ENCODE measurements around the gene PLXND1. TPM values are rescaled to one million over a fixed set of nuclear protein-coding genes. Genes with fewer than 3 reads are reported as not detected.

PLXND1 gene
- total RNA-seq, 1 donor from 2014 or later = 233 TPM

DNA sequence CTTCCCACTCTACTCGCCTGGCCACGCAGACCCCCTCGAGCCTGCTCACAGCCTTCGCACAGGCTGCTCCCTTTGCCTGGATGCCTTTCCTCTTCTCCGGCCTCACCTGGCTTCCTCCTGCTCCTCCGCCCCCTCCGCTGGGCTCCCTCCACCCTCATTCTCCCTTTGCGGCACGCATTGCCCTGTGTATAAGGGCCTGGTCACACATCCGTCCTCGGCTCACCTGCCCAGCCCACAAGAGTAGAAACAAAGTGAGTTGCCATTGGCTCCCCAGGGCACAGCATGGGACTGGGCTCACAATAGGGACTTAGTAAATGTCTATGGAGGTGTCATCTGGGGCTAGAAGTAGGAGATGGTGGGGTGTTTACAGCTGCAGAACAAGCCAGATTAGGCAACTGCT is 4.2 kb downstream of the PLXND1 start:
- ATAC-seq = no peak
- Histone ChIP-seq H3K9me3 (no peaks in the 10 kb centered on the region), H3K27ac (peak overlapping the region; percentile 89), H3K27me3 (ENCODE audit: low read depth) (no peaks in the 10 kb centered on the region), H3K36me3 (no peaks in the 10 kb centered on the region), H3K4me3 (peak overlapping the region; percentile 70), H3K4me1 (peaks cover 78% of the 10 kb centered on the region)
- TF ChIP-seq, protein P1, sequence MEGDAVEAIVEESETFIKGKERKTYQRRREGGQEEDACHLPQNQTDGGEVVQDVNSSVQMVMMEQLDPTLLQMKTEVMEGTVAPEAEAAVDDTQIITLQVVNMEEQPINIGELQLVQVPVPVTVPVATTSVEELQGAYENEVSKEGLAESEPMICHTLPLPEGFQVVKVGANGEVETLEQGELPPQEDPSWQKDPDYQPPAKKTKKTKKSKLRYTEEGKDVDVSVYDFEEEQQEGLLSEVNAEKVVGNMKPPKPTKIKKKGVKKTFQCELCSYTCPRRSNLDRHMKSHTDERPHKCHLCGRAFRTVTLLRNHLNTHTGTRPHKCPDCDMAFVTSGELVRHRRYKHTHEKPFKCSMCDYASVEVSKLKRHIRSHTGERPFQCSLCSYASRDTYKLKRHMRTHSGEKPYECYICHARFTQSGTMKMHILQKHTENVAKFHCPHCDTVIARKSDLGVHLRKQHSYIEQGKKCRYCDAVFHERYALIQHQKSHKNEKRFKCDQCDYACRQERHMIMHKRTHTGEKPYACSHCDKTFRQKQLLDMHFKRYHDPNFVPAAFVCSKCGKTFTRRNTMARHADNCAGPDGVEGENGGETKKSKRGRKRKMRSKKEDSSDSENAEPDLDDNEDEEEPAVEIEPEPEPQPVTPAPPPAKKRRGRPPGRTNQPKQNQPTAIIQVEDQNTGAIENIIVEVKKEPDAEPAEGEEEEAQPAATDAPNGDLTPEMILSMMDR (IDR thresholded peaks at IDR 0.05) = no peak
- intact Hi-C loops (cut with DNase I) = no loop called here
- DNase-seq = no peak

DNA sequence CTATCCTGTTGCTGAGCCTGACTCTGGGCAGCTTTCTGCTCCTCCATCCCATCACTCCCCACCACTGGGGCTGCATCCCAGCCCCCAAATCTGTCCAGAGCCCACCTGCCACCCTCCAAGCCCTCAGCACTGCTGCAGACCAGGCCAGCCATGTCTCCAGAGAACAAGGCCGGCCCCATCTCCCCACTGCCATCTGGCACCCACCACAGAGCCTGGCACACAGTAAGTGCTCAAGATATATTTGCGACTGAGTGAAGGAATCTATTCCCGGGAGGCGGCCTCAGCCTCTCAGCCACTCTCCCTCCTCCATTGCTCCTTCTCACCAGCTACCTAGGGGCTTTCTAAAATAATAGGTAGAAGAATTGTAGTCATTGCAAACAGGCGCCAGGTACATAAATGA is 4.8 kb downstream of the PLXND1 start:
- peak overlapping the region; percentile 70 for H3K4me3 ChIP-seq
- intact Hi-C loops (cut with DNase I) = no loop called here
- TF ChIP-seq, protein P1 (IDR thresholded peaks at IDR 0.05) = no peak
- H3K36me3 ChIP-seq = no peaks in the 10 kb centered on the region
- ATAC-seq (no peak), DNase-seq (no peak)
- H3K27ac ChIP-seq = peak overlapping the region; percentile 89
- no peaks in the 10 kb centered on the region for H3K9me3 ChIP-seq
- no peaks in the 10 kb centered on the region for H3K27me3 ChIP-seq (ENCODE audit: low read depth)
- H3K4me1 ChIP-seq = peaks cover 82% of the 10 kb centered on the region

DNA sequence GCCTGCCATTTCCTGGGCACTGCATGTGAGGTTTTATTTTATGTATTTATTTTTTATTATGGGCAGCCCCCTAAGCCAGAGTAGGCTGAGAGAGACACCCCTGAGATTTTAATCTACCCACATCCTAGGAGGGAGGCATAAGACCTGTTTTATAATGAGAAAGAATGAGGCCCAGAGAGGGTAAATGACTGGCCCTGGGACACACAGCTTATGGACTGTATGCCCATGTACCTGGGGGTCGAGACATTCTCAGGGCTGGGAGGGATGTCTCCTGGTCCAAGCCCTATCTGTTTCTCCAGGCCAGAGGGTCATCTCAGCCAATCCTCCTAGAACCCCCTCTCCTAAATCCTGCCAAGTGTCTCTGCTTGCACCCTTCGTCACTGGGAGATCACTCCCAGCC is 6.1 kb downstream of the PLXND1 start:
- peak overlapping the region; percentile 10 for H3K4me3 ChIP-seq
- peak overlapping the region; percentile 89 for H3K27ac ChIP-seq
- ATAC-seq = no peak
- H3K4me1 ChIP-seq = peaks cover 96% of the 10 kb centered on the region
- no peak for DNase-seq
- intact Hi-C loops (cut with DNase I) = no loop called here
- no peaks in the 10 kb centered on the region for H3K27me3 ChIP-seq (ENCODE audit: low read depth)
- no peaks in the 10 kb centered on the region for H3K9me3 ChIP-seq
- no peaks in the 10 kb centered on the region for H3K36me3 ChIP-seq
- TF ChIP-seq, protein P1 (IDR thresholded peaks at IDR 0.05) = no peak

DNA sequence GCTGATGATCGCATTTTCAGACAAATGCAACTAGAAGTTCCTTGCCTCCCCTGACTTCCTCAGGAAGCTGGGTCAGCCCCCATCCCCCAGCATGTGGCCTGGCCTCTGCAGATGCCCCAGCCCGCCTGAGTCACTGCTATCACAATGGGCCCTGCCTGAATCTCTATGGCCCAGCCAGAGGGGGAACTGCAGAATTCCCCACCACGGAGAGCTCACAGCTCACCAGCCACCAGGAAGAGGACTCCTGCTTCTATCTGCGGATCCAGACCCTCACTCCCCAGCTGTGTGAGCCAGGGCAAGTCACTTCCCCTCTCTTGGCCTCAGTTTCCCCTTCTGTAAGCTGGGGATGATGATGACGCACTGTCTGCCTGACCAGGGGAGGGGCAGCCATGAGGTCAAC is 6.9 kb downstream of the PLXND1 start:
- TF ChIP-seq, protein P1 (IDR thresholded peaks at IDR 0.05) = no peak
- H3K4me1 ChIP-seq = peaks cover 100% of the 10 kb centered on the region
- no peaks in the 10 kb centered on the region for H3K36me3 ChIP-seq
- ATAC-seq (peak; percentile 21 to 39), DNase-seq (peak; percentile 86)
- H3K27ac ChIP-seq = peak overlapping the region; percentile 89
- intact Hi-C loops (cut with DNase I) = no loop called here
- H3K9me3 ChIP-seq = no peaks in the 10 kb centered on the region
- no peaks in the 10 kb centered on the region for H3K27me3 ChIP-seq (ENCODE audit: low read depth)
- H3K4me3 ChIP-seq = peak overlapping the region; percentile 10

DNA sequence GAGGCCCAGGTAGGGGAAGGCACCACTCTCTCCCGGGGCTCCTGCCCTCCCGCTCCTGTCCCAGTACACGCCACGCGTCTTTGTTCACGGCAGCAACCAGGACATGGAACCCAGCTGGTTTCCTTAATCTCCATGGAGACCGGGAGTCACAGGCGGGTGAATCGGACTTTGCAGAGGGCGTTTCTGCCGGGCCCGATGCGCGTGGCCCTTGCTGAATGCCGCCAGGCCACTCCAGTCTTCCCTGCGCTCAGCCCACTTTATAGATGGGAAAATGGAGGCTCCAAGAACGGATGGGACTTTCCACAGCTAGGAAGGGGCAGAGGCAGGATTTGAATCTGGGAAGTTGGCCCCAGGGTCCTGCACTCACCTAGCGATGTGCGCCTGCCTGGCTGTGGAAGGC is 7.4 kb downstream of the PLXND1 start:
- Histone ChIP-seq H3K9me3 (no peaks in the 10 kb centered on the region), H3K4me1 (peaks cover 100% of the 10 kb centered on the region), H3K27ac (peak overlapping the region; percentile 89), H3K4me3 (no peak overlapping the region), H3K36me3 (no peaks in the 10 kb centered on the region), H3K27me3 (ENCODE audit: low read depth) (no peaks in the 10 kb centered on the region)
- intact Hi-C loops (cut with DNase I) = no loop called here
- DNase-seq = no peak
- TF ChIP-seq, protein P1 (IDR thresholded peaks at IDR 0.05) = no peak
- ATAC-seq = no peak

DNA sequence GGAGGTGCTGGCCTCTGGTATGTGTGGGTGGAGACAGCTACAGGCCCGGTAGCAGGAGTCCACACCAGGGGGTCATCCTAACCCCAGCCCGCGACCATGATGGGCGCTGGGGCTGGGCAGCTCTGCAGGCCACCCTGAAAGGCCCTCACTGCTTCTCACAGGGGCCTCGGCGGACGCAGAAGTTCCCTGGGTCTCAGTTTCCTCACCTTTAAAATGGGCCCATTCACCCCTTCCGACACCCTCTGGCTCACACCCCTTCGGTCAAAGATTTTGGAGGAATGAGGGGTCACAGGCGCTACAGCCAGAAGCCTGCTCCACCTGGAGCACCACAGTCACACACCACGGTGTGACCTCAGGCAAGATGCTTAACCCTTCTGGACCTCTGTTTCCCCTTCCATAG is 8.0 kb downstream of the PLXND1 start:
- DNase-seq = no peak
- H3K9me3 ChIP-seq = no peaks in the 10 kb centered on the region
- no peaks in the 10 kb centered on the region for H3K27me3 ChIP-seq (ENCODE audit: low read depth)
- H3K27ac ChIP-seq = peak overlapping the region; percentile 89
- no peaks in the 10 kb centered on the region for H3K36me3 ChIP-seq
- ATAC-seq = no peak
- no peak overlapping the region for H3K4me3 ChIP-seq
- H3K4me1 ChIP-seq = peaks cover 100% of the 10 kb centered on the region
- TF ChIP-seq, protein P1 (IDR thresholded peaks at IDR 0.05) = no peak
- intact Hi-C loops (cut with DNase I) = no loop called here

Data from lower lobe of right lung (tissue), 2 donors.